K562 (cell line): ENCODE results near the gene FTO. TPM values are rescaled to one million over a fixed set of nuclear protein-coding genes. Genes with fewer than 3 reads are reported as not detected.

ENCODE experiments used
- ATAC-seq: fragments of 200-7000 bp; cut with Tn5 transposase; 3 replicates; pipeline ENCODE4 v1.9.1; 2020; ENCODE audit warnings: moderate library complexity
- BruUV-seq: library from RNA; stranded (reverse); fragments of 400-500 nt; replicated peaks from 2 replicates; lab custom pipeline; 2021; lab: Mats Ljungman, UMichigan
- CTCF ChIA-PET: fragments of 300-600 bp; formaldehyde crosslinking; extraction: SDS; loops from one replicate; lab custom pipeline; 2021; ENCODE audit warnings: low intra/inter-chr PET ratio; lab: Yijun Ruan, JAX
- POLR2A ChIA-PET: fragments of 300-600, 350-650 bp; sonication (Branson Sonifier 250); formaldehyde crosslinking; extraction: SDS; loops from one replicate; lab custom pipeline; 2021; ENCODE audit warnings: antibody characterized with exemption, inconsistent platforms; lab: Yijun Ruan, JAX
- DNase-seq, 4 experiments: peaks; one replicate each; pipeline versions ENCODE4 v3.0.0 to v3.0.0-alpha.2; 2011 to 2018; ENCODE audit warnings: low spot score in 3 of 4, mixed read lengths in 3 of 4; ENCODE audit errors: extremely low read depth in 1 of 4
- FAIRE-seq: peaks from 2 replicates; lab custom pipeline; 2011; peaks lifted over from hg19 to GRCh38; lab: Jason Lieb, UNC
- H2AFZ ChIP-seq: 2 replicates; pipeline ENCODE4 v1.6.0; 2011; ENCODE audit warnings: low read depth, low read length, control low read depth, inconsistent platforms
- H3K27ac ChIP-seq: fragments of 200-600 bp; 3 replicates; pipeline ENCODE4 v1.8.0; 2011; ENCODE audit warnings: low read depth, mild to moderate bottlenecking, control low read depth, inconsistent platforms, low read length, moderate library complexity, mixed read lengths; ENCODE audit errors: extremely low read depth
- H3K27me3 ChIP-seq, 2 experiments: fragments of 300-600 bp in 1 of 2; 2 replicates in 1 of 2; 3 replicates in 1 of 2; pipeline versions ENCODE4 v1.6.0 to v1.8.0; 2011; ENCODE audit warnings: inconsistent platforms in 2 of 2, low read length in 2 of 2, mild to moderate bottlenecking in 1 of 2, mixed read lengths in 1 of 2, moderate library complexity in 1 of 2; ENCODE audit not compliant: control insufficient read depth in 2 of 2, insufficient read depth in 2 of 2
- H3K36me3 ChIP-seq: fragments of 300-600 bp; 3 replicates; pipeline ENCODE4 v1.8.0; 2011; ENCODE audit warnings: mild to moderate bottlenecking, low read length, inconsistent platforms; ENCODE audit not compliant: control insufficient read depth, insufficient read depth
- H3K4me1 ChIP-seq, 2 experiments: fragments of 200-600 bp in 1 of 2; replicated peaks in 1 of 2; 2 replicates in 1 of 2; 3 replicates in 1 of 2; pipeline versions ENCODE4 v1.5.1 to v1.8.0; 2011; ENCODE audit warnings: inconsistent platforms in 2 of 2, low read length in 2 of 2, mild to moderate bottlenecking in 1 of 2, mixed read lengths in 1 of 2, moderate library complexity in 1 of 2; ENCODE audit not compliant: control insufficient read depth in 2 of 2, insufficient read depth in 2 of 2
- H3K4me2 ChIP-seq: 2 replicates; pipeline ENCODE4 v1.6.1; 2011; ENCODE audit warnings: low read length, control low read depth, inconsistent platforms, mixed read lengths; ENCODE audit not compliant: insufficient read depth
- H3K4me3 ChIP-seq: fragments of 200-600 bp; sonication (generic), shearing (Covaris generic); 2 replicates; pipeline ENCODE4 v1.5.1; 2016; ENCODE audit warnings: control low read depth, inconsistent platforms
- H3K79me2 ChIP-seq: fragments of 200-600 bp; 3 replicates; pipeline ENCODE4 v1.8.0; 2011; ENCODE audit warnings: low read length, inconsistent platforms; ENCODE audit not compliant: control insufficient read depth, insufficient read depth
- H3K9ac ChIP-seq, 2 experiments: 2 replicates each; pipeline versions ENCODE4 v1.6.0 to v1.6.1; 2011; ENCODE audit warnings: low read depth in 2 of 2, low read length in 2 of 2, control low read depth in 1 of 2, inconsistent platforms in 1 of 2, mild to moderate bottlenecking in 1 of 2, mixed read lengths in 1 of 2; ENCODE audit not compliant: insufficient read depth in 1 of 2
- H3K9me1 ChIP-seq: one replicate; pipeline ENCODE4 v1.6.0; 2011; ENCODE audit warnings: inconsistent platforms, mild to moderate bottlenecking, low read length, moderate library complexity; ENCODE audit not compliant: control insufficient read depth, insufficient read depth
- H3K9me3 ChIP-seq: replicated peaks from 2 replicates; pipeline ENCODE4 v1.5.1; 2011; ENCODE audit warnings: low read depth, low read length, inconsistent platforms; ENCODE audit not compliant: control insufficient read depth, insufficient read depth
- H4K20me1 ChIP-seq: replicated peaks from 2 replicates; pipeline ENCODE4 v1.6.1; 2011; ENCODE audit warnings: low read length, inconsistent platforms, mixed read lengths; ENCODE audit not compliant: control insufficient read depth, insufficient read depth
- DMBX1 ChIP-seq: fragments of 250-450 bp; sonication (Bioruptor Pico); IDR thresholded peaks from 2 replicates; pipeline ENCODE4 v1.8.0; 2022; ENCODE audit warnings: inconsistent platforms, mild to moderate bottlenecking, moderate library complexity, borderline replicate concordance
- GTF2F1 ChIP-seq: IDR thresholded peaks from 2 replicates; pipeline ENCODE4 v1.6.1; 2011; ENCODE audit warnings: low read depth, low read length, improper control_type of control experiment
- KLF16 ChIP-seq: IDR thresholded peaks from 2 replicates; pipeline ENCODE4 v1.6.1; 2016; ENCODE audit warnings: antibody characterized with exemption
- RBFOX2 ChIP-seq: fragments of 200-400 bp; formaldehyde crosslinking; IDR thresholded peaks from 2 replicates; pipeline ENCODE4 v1.6.1; 2017; ENCODE audit warnings: low read depth, mild to moderate bottlenecking, low read length, moderate library complexity
- WGBS: fragments of 100-300 bp; shearing (Covaris generic); methylation state at CpG from one replicate; pipeline ENCODE4 v1.1.6; 2016; ENCODE audit warnings: low coverage, mixed read lengths; ENCODE audit not compliant: insufficient coverage; ENCODE audit errors: missing lambda C conversion rate; 5-methylcytosine and 5-hydroxymethylcytosine counted together
- in situ Hi-C: fragments of 300-500 bp; cut with MboI; formaldehyde crosslinking; loops from 4 replicates; pipeline ENCODE4 v1.15.0; 2018; ENCODE audit warnings: inconsistent platforms, mixed read lengths
- intact Hi-C: fragments of 100-400 bp; cut with micrococcal nuclease; formaldehyde crosslinking; loops from 2 replicates; pipeline ENCODE4 v1.14.2; 2022
- polyA plus RNA-seq, 8 experiments: library from polyadenylated mRNA; depleted of rRNA in 4 of 8; stranded (reverse) in 5 of 8; unstranded in 3 of 8; fragments of >200 nt; fragmentation: Nextera tagmentation in 2 of 8; fragmentation: Illumina TruSeq in 1 of 8; extraction: Ambion mirVana in 2 of 8; extraction: Trizol in 1 of 8; gene quantifications; 2 replicates each; pipeline versions ENCODE4 v1.2.1 to v1.2.3, GENCODE V29; 2011 to 2014; ENCODE audit warnings: inconsistent platforms in 1 of 8, missing spikeins in 1 of 8
- total RNA-seq, 7 experiments: library from RNA; depleted of rRNA in 6 of 7; stranded (reverse); fragments of >200 nt in 6 of 7; fragmentation: Illumina TruSeq in 2 of 7; extraction: Trizol in 2 of 7; gene quantifications; 2 replicates each; pipeline versions ENCODE4 v1.2.1 to v1.2.3, GENCODE V29; 2011 to 2021; ENCODE audit warnings: low replicate concordance in 1 of 7
- TF ChIP-seq, protein P1 (sequence below): fragments of 450-650 bp; formaldehyde crosslinking; IDR thresholded peaks from 2 replicates; pipeline ENCODE4 v1.4.0; 2020; ENCODE audit warnings: mild to moderate bottlenecking, moderate library complexity

The FTO gene
- total and polyA plus RNA-seq, 9 of the 15 experiments (the other 6 are each of a cell fraction or from before 2014, with no cell fraction given) = 11.3 to 27.7 (median 25.5) TPM

- H4K20me1 ChIP-seq = no peaks in the 10 kb centered on the region; the same call in 1 of the 2 replicates
- no peaks in the 10 kb centered on the region for H3K4me1 ChIP-seq
- no peaks in the 10 kb centered on the region for H3K79me2 ChIP-seq
- no peaks in the 10 kb centered on the region for H3K9me1 ChIP-seq
- CTCF ChIA-PET = no interaction called here
- WGBS = 0% methylated on average over 12 of the region's 12 CpGs
- TF ChIP-seq KLF16 (no peak), GTF2F1 (no peak), DMBX1 (CRISPR knock-in tag) (no peak), RBFOX2 (no peak)
- TF ChIP-seq, protein P1, sequence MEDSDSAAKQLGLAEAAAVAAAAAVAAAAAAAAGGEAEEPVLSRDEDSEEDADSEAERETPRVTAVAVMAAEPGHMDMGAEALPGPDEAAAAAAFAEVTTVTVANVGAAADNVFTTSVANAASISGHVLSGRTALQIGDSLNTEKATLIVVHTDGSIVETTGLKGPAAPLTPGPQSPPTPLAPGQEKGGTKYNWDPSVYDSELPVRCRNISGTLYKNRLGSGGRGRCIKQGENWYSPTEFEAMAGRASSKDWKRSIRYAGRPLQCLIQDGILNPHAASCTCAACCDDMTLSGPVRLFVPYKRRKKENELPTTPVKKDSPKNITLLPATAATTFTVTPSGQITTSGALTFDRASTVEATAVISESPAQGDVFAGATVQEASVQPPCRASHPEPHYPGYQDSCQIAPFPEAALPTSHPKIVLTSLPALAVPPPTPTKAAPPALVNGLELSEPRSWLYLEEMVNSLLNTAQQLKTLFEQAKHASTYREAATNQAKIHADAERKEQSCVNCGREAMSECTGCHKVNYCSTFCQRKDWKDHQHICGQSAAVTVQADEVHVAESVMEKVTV (CRISPR knock-in tag) = no peak
- ATAC-seq = no peak
- no peak overlapping the region for H2AFZ ChIP-seq
- no peak overlapping the region for H3K27ac ChIP-seq
- no peak overlapping the region for H3K4me2 ChIP-seq
- peaks cover 26 to 44% of the 10 kb centered on the region in 2 experiments for H3K27me3 ChIP-seq
- in situ Hi-C loops (no loop called here), intact Hi-C loops (no loop called here)
- FAIRE-seq = no peak
- no peaks in the 10 kb centered on the region for H3K36me3 ChIP-seq
- DNase-seq = no peak
- no peak overlapping the region for H3K4me3 ChIP-seq
- no peaks in the 10 kb centered on the region for H3K9me3 ChIP-seq
- no TSS peak for BruUV-seq
- POLR2A ChIA-PET = interaction anchor here (0.7 kb wide), 1 partner anchor 9 kb away, joined by 3 read pairs; no protein-coding TSS in a partner anchor
- H3K9ac ChIP-seq = no peak overlapping the region
Measured at GRCh38 chr16:54150861-54151260, 446.9 kb downstream of the FTO start.
